Retinal pigment epithelial cell (primary cell): ENCODE measurements around the gene C22orf23.

ENCODE experiments used
- DNase-seq: peaks from one replicate; pipeline ENCODE4 v3.0.0-alpha.2; 2010; ENCODE audit warnings: low read depth
- H3K4me3 ChIP-seq: 2 replicates; pipeline ENCODE4 v1.5.1; 2011; ENCODE audit warnings: mild to moderate bottlenecking, low read length, control low read depth, moderate library complexity
- CTCF ChIP-seq: conservative IDR thresholded peaks from 2 replicates; pipeline ENCODE4 v1.5.1; 2011; ENCODE audit warnings: low read depth, low read length, control low read depth, inconsistent platforms

The C22orf23 gene

GRCh38 chr22:37932821-37933578 lies 20.4 kb downstream of the C22orf23 start:
- H3K4me3 ChIP-seq, result no peak overlapping the region
- no peak for DNase-seq
- TF ChIP-seq CTCF, result no peak

- TF ChIP-seq CTCF, result no peak
- no peak overlapping the region for H3K4me3 ChIP-seq
- DNase-seq, result no peak
Observed at GRCh38 chr22:37932401-37932800, 21.0 kb downstream of the C22orf23 start.

GRCh38 chr22:37931893-37932389 lies 21.5 kb downstream of the C22orf23 start:
- no peak overlapping the region for H3K4me3 ChIP-seq
- no peak for TF ChIP-seq CTCF
- DNase-seq, result no peak

- TF ChIP-seq CTCF, result no peak
- H3K4me3 ChIP-seq, result no peak overlapping the region
- no peak for DNase-seq
Observed at GRCh38 chr22:37930952-37931440, 22.4 kb downstream of the C22orf23 start.

GRCh38 chr22:37930270-37930951 lies 23.0 kb downstream of the C22orf23 start:
- no peak overlapping the region for H3K4me3 ChIP-seq
- TF ChIP-seq CTCF, result peak; percentile 61
- DNase-seq, result no peak

- no peak overlapping the region for H3K4me3 ChIP-seq
- TF ChIP-seq CTCF, result no peak
- DNase-seq, result no peak
Observed at GRCh38 chr22:37929390-37929789, 24.0 kb downstream of the C22orf23 start.

- no peak for DNase-seq
- TF ChIP-seq CTCF, result no peak
- no peak overlapping the region for H3K4me3 ChIP-seq
Observed at GRCh38 chr22:37927637-37927936, 25.8 kb downstream of the C22orf23 start.
